ENCODE measurements around the gene NPTX1.

NPTX1 gene

DNA sequence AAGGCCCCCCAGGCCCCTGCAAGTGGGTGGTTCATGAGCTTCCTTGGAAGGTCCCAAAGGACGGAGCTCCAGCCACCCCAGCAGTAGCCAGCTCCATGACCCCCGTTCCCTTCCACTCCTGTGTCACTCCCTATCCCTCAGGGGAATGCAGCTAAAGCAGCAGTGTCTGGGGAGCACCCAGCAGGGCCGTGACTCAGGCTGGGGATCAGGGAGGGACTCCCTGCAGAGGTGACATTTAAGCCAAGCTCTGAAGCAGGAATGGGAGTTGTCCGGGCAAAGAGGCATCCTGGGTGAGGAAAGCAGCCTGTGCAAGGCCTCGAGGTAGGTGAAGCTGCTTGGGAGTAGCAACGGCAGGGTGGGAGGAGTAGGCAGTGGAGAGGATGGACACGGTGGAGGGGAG lies 11.1 kb upstream of the NPTX1 start:
- TF ChIP-seq TAF1 (IDR thresholded peaks at IDR 0.05; ENCODE audit: borderline replicate concordance, insufficient read depth, low read length), result no peak
- no peak for TF ChIP-seq SIN3A (IDR thresholded peaks at IDR 0.05; ENCODE audit: borderline replicate concordance, insufficient read depth, low read length)
- no peak for TF ChIP-seq POLR2AphosphoS5 (IDR thresholded peaks at IDR 0.05; ENCODE audit: low read depth, low read length)
- no peak for TF ChIP-seq REST (IDR thresholded peaks at IDR 0.05; ENCODE audit: insufficient read depth in 1 of 2, low read depth in 2 of 2, low read length in 2 of 2)
- no peak for TF ChIP-seq FOXP2 (optimal IDR thresholded peaks at IDR 0.05; ENCODE audit: borderline replicate concordance, extremely low read depth, extremely low read length, insufficient read depth)

- no peak for TF ChIP-seq TAF1 (IDR thresholded peaks at IDR 0.05; ENCODE audit: borderline replicate concordance, insufficient read depth, low read length)
- TF ChIP-seq SIN3A (IDR thresholded peaks at IDR 0.05; ENCODE audit: borderline replicate concordance, insufficient read depth, low read length), result no peak
- no peak for TF ChIP-seq REST (IDR thresholded peaks at IDR 0.05; ENCODE audit: insufficient read depth in 1 of 2, low read depth in 2 of 2, low read length in 2 of 2)
- TF ChIP-seq POLR2AphosphoS5 (IDR thresholded peaks at IDR 0.05; ENCODE audit: low read depth, low read length), result no peak
- TF ChIP-seq FOXP2 (optimal IDR thresholded peaks at IDR 0.05; ENCODE audit: borderline replicate concordance, extremely low read depth, extremely low read length, insufficient read depth), result no peak
Observed at GRCh38 chr17:80486692-80487091, 10.3 kb upstream of the NPTX1 start.

- TF ChIP-seq REST (IDR thresholded peaks at IDR 0.05; ENCODE audit: insufficient read depth in 1 of 2, low read depth in 2 of 2, low read length in 2 of 2) (no peak), TAF1 (IDR thresholded peaks at IDR 0.05; ENCODE audit: borderline replicate concordance, insufficient read depth, low read length) (no peak), SIN3A (IDR thresholded peaks at IDR 0.05; ENCODE audit: borderline replicate concordance, insufficient read depth, low read length) (no peak), FOXP2 (optimal IDR thresholded peaks at IDR 0.05; ENCODE audit: borderline replicate concordance, extremely low read depth, extremely low read length, insufficient read depth) (no peak), POLR2AphosphoS5 (IDR thresholded peaks at IDR 0.05; ENCODE audit: low read depth, low read length) (no peak)
Observed at GRCh38 chr17:80485846-80486245, 9.4 kb upstream of the NPTX1 start.

- no peak for TF ChIP-seq TAF1 (IDR thresholded peaks at IDR 0.05; ENCODE audit: borderline replicate concordance, insufficient read depth, low read length)
- no peak for TF ChIP-seq POLR2AphosphoS5 (IDR thresholded peaks at IDR 0.05; ENCODE audit: low read depth, low read length)
- no peak for TF ChIP-seq FOXP2 (optimal IDR thresholded peaks at IDR 0.05; ENCODE audit: borderline replicate concordance, extremely low read depth, extremely low read length, insufficient read depth)
- no peak for TF ChIP-seq REST (IDR thresholded peaks at IDR 0.05; ENCODE audit: insufficient read depth in 1 of 2, low read depth in 2 of 2, low read length in 2 of 2)
- TF ChIP-seq SIN3A (IDR thresholded peaks at IDR 0.05; ENCODE audit: borderline replicate concordance, insufficient read depth, low read length), result no peak
Observed at GRCh38 chr17:80482555-80483308, 6.3 kb upstream of the NPTX1 start.
